AG04449 (cell line): ENCODE data around the gene FBXL17.

Experiments
- CTCF ChIA-PET: fragments of 350-600 bp; formaldehyde crosslinking; extraction: SDS; loops from one replicate; lab custom pipeline; 2021; ENCODE audit warnings: antibody characterized with exemption; lab: Yijun Ruan, JAX
- POLR2A ChIA-PET: fragments of 400-600, 350-600 bp; formaldehyde crosslinking; extraction: SDS; loops from one replicate; lab custom pipeline; 2020; ENCODE audit warnings: antibody characterized with exemption, inconsistent platforms; lab: Yijun Ruan, JAX
- DNase-seq: peaks from one replicate; pipeline ENCODE4 v3.0.0-alpha.2; 2010; ENCODE audit warnings: low read depth, low spot score
- H3K4me3 ChIP-seq: 2 replicates; pipeline ENCODE4 v1.5.1; 2011; ENCODE audit warnings: low read depth, mild to moderate bottlenecking, control low read depth, low read length
- TF ChIP-seq, protein P1 (sequence below): IDR thresholded peaks from one replicate; pipeline ENCODE4 v1.5.1; 2011; ENCODE audit warnings: mild to moderate bottlenecking, moderate library complexity, low read length, control low read depth, inconsistent platforms; ENCODE audit not compliant: insufficient read depth; ENCODE audit errors: missing control alignments

The FBXL17 gene

DNA sequence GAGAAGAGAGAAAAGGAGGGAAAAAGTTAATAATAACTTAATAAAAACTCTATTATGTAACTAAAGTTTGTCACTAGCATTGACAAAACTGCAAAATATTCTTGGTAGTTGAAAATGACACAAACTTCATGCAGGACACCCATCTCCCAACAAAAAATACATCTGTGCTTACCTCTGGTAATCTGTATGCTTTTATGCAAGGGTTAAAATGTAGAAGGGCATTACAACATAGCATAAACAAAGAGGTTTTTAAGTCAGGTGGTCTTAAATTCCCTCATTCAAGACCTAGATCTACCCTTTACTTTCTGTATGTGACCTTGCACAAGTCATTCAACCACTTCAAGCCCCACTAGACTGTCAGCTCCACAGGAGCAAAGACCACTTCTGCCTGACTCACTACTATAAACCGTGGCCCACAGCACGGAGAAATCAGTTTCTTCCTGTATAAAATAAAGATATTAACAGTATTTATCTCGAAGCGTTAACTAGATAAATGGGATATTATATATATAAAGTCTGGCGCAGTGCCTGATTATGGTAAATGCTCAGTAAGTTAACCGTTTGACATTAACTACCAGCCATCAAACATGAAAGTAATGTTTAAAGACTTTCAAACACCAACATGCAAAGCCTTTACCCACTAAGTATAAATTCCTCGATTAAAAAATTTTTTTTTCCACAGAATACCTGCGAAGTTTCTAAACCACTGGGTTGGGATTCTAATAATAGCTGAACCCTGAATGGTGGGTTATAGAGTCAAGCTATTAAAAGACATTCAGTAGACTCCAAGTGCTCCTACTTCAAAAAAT lies 2.0 kb downstream of the FBXL17 start:
- TF ChIP-seq, protein P1, sequence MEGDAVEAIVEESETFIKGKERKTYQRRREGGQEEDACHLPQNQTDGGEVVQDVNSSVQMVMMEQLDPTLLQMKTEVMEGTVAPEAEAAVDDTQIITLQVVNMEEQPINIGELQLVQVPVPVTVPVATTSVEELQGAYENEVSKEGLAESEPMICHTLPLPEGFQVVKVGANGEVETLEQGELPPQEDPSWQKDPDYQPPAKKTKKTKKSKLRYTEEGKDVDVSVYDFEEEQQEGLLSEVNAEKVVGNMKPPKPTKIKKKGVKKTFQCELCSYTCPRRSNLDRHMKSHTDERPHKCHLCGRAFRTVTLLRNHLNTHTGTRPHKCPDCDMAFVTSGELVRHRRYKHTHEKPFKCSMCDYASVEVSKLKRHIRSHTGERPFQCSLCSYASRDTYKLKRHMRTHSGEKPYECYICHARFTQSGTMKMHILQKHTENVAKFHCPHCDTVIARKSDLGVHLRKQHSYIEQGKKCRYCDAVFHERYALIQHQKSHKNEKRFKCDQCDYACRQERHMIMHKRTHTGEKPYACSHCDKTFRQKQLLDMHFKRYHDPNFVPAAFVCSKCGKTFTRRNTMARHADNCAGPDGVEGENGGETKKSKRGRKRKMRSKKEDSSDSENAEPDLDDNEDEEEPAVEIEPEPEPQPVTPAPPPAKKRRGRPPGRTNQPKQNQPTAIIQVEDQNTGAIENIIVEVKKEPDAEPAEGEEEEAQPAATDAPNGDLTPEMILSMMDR, result no peak
- H3K4me3 ChIP-seq, result peak overlapping the region; percentile 87
- POLR2A ChIA-PET, result no interaction called here
- CTCF ChIA-PET, result interaction anchor here (0.6 to 1.3 kb wide), 2 partner anchors 11 to 120 kb away, joined by 3 to 4 read pairs; no protein-coding TSS in a partner anchor
- no peak for DNase-seq

DNA sequence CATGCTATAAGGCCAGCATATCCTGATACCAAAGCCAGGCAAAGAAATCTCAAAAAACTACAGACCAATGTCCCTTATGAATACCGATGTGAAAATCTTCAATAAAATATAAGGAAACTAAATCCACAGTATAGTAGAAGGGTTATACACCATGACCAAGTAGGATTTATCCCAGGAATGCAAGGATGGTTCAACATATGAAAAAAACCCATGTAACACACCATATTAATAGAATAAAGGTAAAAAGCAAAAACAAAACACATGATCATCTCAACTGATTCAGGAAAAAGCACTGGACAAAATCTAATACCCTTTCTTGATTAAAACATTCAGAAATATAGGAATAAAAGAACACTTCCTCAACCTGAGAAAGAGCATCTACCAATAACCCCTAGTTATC lies 6.1 kb downstream of the FBXL17 start:
- no peak overlapping the region for H3K4me3 ChIP-seq
- CTCF ChIA-PET, result no interaction called here
- TF ChIP-seq, protein P1, result no peak
- DNase-seq, result no peak
- POLR2A ChIA-PET, result no interaction called here

- H3K4me3 ChIP-seq, result no peak overlapping the region
- TF ChIP-seq, protein P1, result no peak
- ChIA-PET POLR2A (no interaction called here), CTCF (no interaction called here)
- no peak for DNase-seq
Measured at GRCh38 chr5:108373426-108373825, 8.5 kb downstream of the FBXL17 start.

GRCh38 chr5:108372369-108372768 lies 9.5 kb downstream of the FBXL17 start:
- H3K4me3 ChIP-seq, result no peak overlapping the region
- POLR2A ChIA-PET, result no interaction called here
- CTCF ChIA-PET, result no interaction called here
- DNase-seq, result no peak
- TF ChIP-seq, protein P1, result no peak

DNA sequence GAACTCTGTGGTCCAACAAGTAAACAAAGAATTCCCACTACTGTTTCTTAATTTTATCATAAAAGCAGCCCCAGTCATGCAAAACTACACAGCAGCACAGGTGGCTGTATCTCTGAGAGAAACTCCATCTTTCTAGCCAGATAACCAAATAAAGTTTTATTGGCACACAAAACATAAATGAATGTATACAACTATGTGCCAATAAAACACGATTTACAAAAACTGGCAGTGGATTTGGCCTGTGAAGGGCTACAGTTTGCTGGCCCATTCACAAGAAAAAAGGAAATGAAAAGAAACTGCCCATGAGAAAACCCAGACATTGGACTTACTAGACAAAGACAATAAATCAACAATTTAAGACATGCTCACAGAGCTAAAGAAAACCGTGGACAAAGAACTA lies 10.6 kb downstream of the FBXL17 start:
- no peak for DNase-seq
- ChIA-PET POLR2A (no interaction called here), CTCF (no interaction called here)
- H3K4me3 ChIP-seq, result no peak overlapping the region
- TF ChIP-seq, protein P1, result no peak

- ChIA-PET POLR2A (no interaction called here), CTCF (interaction anchor here (0.6 kb wide), 1 partner anchor 11 kb away, joined by 3 read pairs; no protein-coding TSS in a partner anchor)
- H3K4me3 ChIP-seq, result no peak overlapping the region
- no peak for DNase-seq
- TF ChIP-seq, protein P1, result no peak
Measured at GRCh38 chr5:108369167-108369566, 12.7 kb downstream of the FBXL17 start.
